ENCODE results near the gene TOMM70. TPM values are rescaled to one million over a fixed set of nuclear protein-coding genes. Genes with fewer than 3 reads are reported as not detected.

TOMM70 gene
- total RNA-seq, 4 donors from 2014 or later, result 26.9 to 34.1 (median 31.3) TPM

- no peaks in the 10 kb centered on the region for H3K4me1 ChIP-seq
- DNase-seq (ENCODE audit: low spot score in 2 of 2), result no peak
- 90% methylated on average over 1 of the region's 1 CpG for WGBS
These were observed 18.5 kb upstream of the TOMM70 start for GRCh38 chr3:100419406-100419805.

DNA sequence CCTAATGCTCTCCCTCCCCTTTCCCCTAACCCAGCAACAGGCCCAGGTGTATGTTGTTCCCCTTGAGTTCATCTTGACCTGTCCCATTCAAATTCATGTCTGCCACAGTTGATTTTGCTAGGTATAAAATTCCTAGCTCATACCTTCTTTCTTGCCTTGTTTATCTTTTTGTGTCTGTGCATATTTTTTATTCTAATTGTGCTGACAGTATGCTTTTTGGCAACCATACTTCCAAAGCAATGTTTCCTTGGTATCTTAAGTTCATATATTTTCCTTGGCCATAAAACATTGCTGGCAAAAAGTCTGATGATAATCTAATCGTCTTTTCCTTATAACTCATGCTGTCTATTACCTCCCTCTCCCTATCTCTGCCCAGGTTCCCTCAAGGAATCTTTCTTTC, 16.0 kb upstream of the TOMM70 start:
- no peaks in the 10 kb centered on the region for H3K27me3 ChIP-seq
- no peak overlapping the region for H3K4me3 ChIP-seq
- TF ChIP-seq EP300 (IDR thresholded peaks at IDR 0.05) (no peak), POLR2AphosphoS5 (IDR thresholded peaks at IDR 0.05) (no peak), CTCF (IDR thresholded peaks at IDR 0.05) (no peak), POLR2A (IDR thresholded peaks at IDR 0.05) (no peak)
- WGBS, result 56% methylated on average over 1 of the region's 1 CpG
- DNase-seq (ENCODE audit: low spot score in 2 of 2), result no peak
- H3K36me3 ChIP-seq, result no peaks in the 10 kb centered on the region
- H3K4me1 ChIP-seq, result no peaks in the 10 kb centered on the region
- no peak overlapping the region for H3K27ac ChIP-seq
- no peaks in the 10 kb centered on the region for H3K9me3 ChIP-seq

More at GRCh38 chr3:100419406-100419805, 18.5 kb upstream of the TOMM70 start:
- H3K9me3 ChIP-seq, result no peaks in the 10 kb centered on the region
- TF ChIP-seq EP300 (IDR thresholded peaks at IDR 0.05) (no peak), POLR2AphosphoS5 (IDR thresholded peaks at IDR 0.05) (no peak), POLR2A (IDR thresholded peaks at IDR 0.05) (no peak), CTCF (IDR thresholded peaks at IDR 0.05) (no peak)
- no peaks in the 10 kb centered on the region for H3K27me3 ChIP-seq
- H3K4me3 ChIP-seq, result no peak overlapping the region
- H3K27ac ChIP-seq, result no peak overlapping the region
- no peaks in the 10 kb centered on the region for H3K36me3 ChIP-seq

DNA sequence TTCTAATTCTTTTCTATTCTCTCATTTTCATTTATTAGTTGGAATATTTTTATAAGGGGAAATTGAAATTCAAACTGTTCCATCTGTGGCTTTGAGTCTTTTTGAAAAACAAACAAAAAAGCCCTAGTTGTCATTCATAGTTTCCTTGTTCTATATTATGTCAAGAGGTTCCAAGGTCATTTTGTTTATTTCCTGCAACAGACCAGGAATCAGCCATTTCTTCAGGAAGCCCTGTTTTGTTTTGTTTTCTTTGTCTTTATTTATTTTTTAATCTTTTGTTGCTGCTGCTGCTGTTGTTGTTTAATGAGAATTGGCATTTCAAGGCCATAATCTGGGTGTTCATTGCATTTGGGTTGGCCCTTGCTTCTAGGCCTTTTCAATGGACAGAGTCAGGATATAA, 15.3 kb upstream of the TOMM70 start:
- no peak for DNase-seq (ENCODE audit: low spot score in 2 of 2)
- TF ChIP-seq EP300 (IDR thresholded peaks at IDR 0.05) (no peak), CTCF (IDR thresholded peaks at IDR 0.05) (no peak), POLR2AphosphoS5 (IDR thresholded peaks at IDR 0.05) (no peak), POLR2A (IDR thresholded peaks at IDR 0.05) (no peak)
- H3K27ac ChIP-seq, result no peak overlapping the region

GRCh38 chr3:100413613-100414012, 12.7 kb upstream of the TOMM70 start:
- Histone ChIP-seq H3K36me3 (no peaks in the 10 kb centered on the region), H3K4me3 (no peak overlapping the region), H3K4me1 (no peaks in the 10 kb centered on the region), H3K9me3 (no peaks in the 10 kb centered on the region), H3K27me3 (no peaks in the 10 kb centered on the region), H3K27ac (no peak overlapping the region)
- TF ChIP-seq POLR2AphosphoS5 (IDR thresholded peaks at IDR 0.05) (no peak), POLR2A (IDR thresholded peaks at IDR 0.05) (no peak), EP300 (IDR thresholded peaks at IDR 0.05) (no peak), CTCF (IDR thresholded peaks at IDR 0.05) (no peak)
- WGBS, result 88% methylated on average over 2 of the region's 2 CpGs
- DNase-seq (ENCODE audit: low spot score in 2 of 2), result no peak

More for the DNA sequence above, 15.3 kb upstream of the TOMM70 start:
- Histone ChIP-seq H3K4me3 (no peak overlapping the region), H3K36me3 (no peaks in the 10 kb centered on the region), H3K9me3 (no peaks in the 10 kb centered on the region), H3K27me3 (no peaks in the 10 kb centered on the region), H3K4me1 (no peaks in the 10 kb centered on the region)

DNA sequence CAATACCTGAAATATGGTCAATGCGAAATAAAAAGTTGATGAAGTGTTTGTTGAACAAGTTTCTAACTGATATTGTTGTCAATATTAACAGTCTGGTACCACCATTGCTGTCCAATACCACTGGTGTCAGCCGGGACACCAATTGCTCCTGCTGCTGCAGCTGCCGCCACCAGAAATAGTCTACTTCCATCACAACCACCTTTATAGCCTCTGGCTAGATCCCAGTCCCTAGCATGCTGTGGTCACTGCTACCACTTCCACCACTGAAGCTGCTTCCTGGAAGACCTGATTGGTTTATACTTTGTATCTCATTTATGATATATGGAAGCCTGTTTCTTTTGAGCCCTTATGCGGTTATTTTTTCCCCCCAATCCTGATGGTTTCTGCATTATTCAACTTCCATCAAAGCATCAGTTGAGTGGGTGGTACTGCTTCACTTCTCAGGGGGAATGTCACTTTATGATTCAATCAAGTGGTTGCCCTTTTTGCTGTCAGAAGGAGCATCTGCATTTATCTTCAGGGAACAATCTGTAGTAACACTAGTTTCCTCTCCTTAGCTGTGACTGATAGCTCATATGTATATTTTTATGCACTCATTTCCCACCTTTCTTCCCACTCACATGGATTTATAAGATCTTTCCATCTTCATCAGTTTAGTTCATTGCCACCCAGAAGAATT, 12.2 kb upstream of the TOMM70 start:
- H3K4me1 ChIP-seq, result no peaks in the 10 kb centered on the region
- H3K27me3 ChIP-seq, result no peaks in the 10 kb centered on the region
- H3K36me3 ChIP-seq, result no peaks in the 10 kb centered on the region
- no peak overlapping the region for H3K4me3 ChIP-seq
- H3K9me3 ChIP-seq, result no peaks in the 10 kb centered on the region
- no peak overlapping the region for H3K27ac ChIP-seq
- 86% methylated on average over 4 of the region's 4 CpGs for WGBS
- DNase-seq (ENCODE audit: low spot score in 2 of 2), result no peak
- TF ChIP-seq POLR2A (IDR thresholded peaks at IDR 0.05), result no peak
- TF ChIP-seq POLR2AphosphoS5 (IDR thresholded peaks at IDR 0.05), result no peak
- TF ChIP-seq CTCF (IDR thresholded peaks at IDR 0.05), result no peak
- TF ChIP-seq EP300 (IDR thresholded peaks at IDR 0.05), result no peak
